Body of pancreas (tissue), 4 donors: ENCODE measurements around the gene IGBP1.

Experiments
- POLR2A ChIP-seq, 3 donors: fragments of 450-650 bp; IDR thresholded peaks; one replicate each; pipeline ENCODE4 v1.6.1; 2016; ENCODE audit warnings: antibody characterized with exemption in 3 of 3, mild to moderate bottlenecking in 2 of 3
- TF ChIP-seq, protein P1 (sequence below), 7 experiments: fragments of 450-650 bp in 4 of 7; fragments of 200-600 bp in 3 of 7; sonication (generic) in 3 of 7; IDR thresholded peaks; one replicate each; pipeline ENCODE4 v1.5.1; 2016 to 2019; ENCODE audit warnings: antibody characterized with exemption in 7 of 7

GRCh38 chrX:70084592-70085240 lies 48.5 kb upstream of the IGBP1 start:
- TF ChIP-seq, protein P1, sequence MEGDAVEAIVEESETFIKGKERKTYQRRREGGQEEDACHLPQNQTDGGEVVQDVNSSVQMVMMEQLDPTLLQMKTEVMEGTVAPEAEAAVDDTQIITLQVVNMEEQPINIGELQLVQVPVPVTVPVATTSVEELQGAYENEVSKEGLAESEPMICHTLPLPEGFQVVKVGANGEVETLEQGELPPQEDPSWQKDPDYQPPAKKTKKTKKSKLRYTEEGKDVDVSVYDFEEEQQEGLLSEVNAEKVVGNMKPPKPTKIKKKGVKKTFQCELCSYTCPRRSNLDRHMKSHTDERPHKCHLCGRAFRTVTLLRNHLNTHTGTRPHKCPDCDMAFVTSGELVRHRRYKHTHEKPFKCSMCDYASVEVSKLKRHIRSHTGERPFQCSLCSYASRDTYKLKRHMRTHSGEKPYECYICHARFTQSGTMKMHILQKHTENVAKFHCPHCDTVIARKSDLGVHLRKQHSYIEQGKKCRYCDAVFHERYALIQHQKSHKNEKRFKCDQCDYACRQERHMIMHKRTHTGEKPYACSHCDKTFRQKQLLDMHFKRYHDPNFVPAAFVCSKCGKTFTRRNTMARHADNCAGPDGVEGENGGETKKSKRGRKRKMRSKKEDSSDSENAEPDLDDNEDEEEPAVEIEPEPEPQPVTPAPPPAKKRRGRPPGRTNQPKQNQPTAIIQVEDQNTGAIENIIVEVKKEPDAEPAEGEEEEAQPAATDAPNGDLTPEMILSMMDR (IDR thresholded peaks at IDR 0.05) = no peak
- no peak for TF ChIP-seq POLR2A (IDR thresholded peaks at IDR 0.05)
